Mesendoderm (in vitro differentiated cells): Measurements from ENCODE around the gene ELANE.

Experiments used
- DNase-seq: peaks from one replicate; pipeline ENCODE4 v3.0.0; 2013
- H2AK5ac ChIP-seq: 2 replicates; pipeline ENCODE4 v1.6.1; 2013; ENCODE audit warnings: low read length, inconsistent platforms
- H2BK120ac ChIP-seq: 2 replicates; pipeline ENCODE4 v1.6.1; 2013; ENCODE audit warnings: low read depth, mild to moderate bottlenecking, low read length, moderate library complexity, mixed read lengths
- H2BK15ac ChIP-seq: replicated peaks from 2 replicates; pipeline ENCODE4 v1.6.1; 2013; ENCODE audit warnings: low read depth, mild to moderate bottlenecking, moderate library complexity
- H2BK5ac ChIP-seq: 2 replicates; pipeline ENCODE4 v1.6.1; 2013; ENCODE audit warnings: low read length, inconsistent platforms
- H3K18ac ChIP-seq: 2 replicates; pipeline ENCODE4 v1.6.1; 2013; ENCODE audit warnings: mild to moderate bottlenecking, low read length, mixed read lengths
- H3K23ac ChIP-seq: one replicate; pipeline ENCODE4 v1.6.1; 2013; ENCODE audit warnings: low read length
- H3K27ac ChIP-seq: 2 replicates; pipeline ENCODE4 v1.5.1; 2013; ENCODE audit warnings: low read depth, mild to moderate bottlenecking, inconsistent platforms, low read length, moderate library complexity
- H3K27me3 ChIP-seq: 2 replicates; pipeline ENCODE4 v1.6.1; 2013; ENCODE audit warnings: low read length, control low read depth, mild to moderate bottlenecking, inconsistent platforms; ENCODE audit not compliant: insufficient read depth, poor library complexity
- H3K36me3 ChIP-seq: 2 replicates; pipeline ENCODE4 v1.6.1; 2013; ENCODE audit warnings: low read length, inconsistent platforms; ENCODE audit not compliant: control insufficient read depth, insufficient read depth
- H3K4ac ChIP-seq: one replicate; pipeline ENCODE4 v1.6.1; 2013; ENCODE audit warnings: low read depth, mild to moderate bottlenecking, low read length, moderate library complexity
- H3K4me1 ChIP-seq: 2 replicates; pipeline ENCODE4 v1.6.1; 2013; ENCODE audit warnings: low read depth, low read length, inconsistent platforms; ENCODE audit not compliant: control insufficient read depth
- H3K4me2 ChIP-seq: 2 replicates; pipeline ENCODE4 v1.6.1; 2013; ENCODE audit warnings: low read length
- H3K4me3 ChIP-seq: 2 replicates; pipeline ENCODE4 v1.5.1; 2013; ENCODE audit warnings: mild to moderate bottlenecking, low read length
- H3K56ac ChIP-seq: one replicate; pipeline ENCODE4 v1.6.1; 2013; ENCODE audit warnings: low read length
- H3K79me1 ChIP-seq: 2 replicates; pipeline ENCODE4 v1.6.1; 2013; ENCODE audit warnings: low read length, inconsistent platforms
- H3K79me2 ChIP-seq: 2 replicates; pipeline ENCODE4 v1.6.1; 2013; ENCODE audit warnings: mild to moderate bottlenecking, low read length; ENCODE audit not compliant: control insufficient read depth, insufficient read depth
- H3K9ac ChIP-seq: 2 replicates; pipeline ENCODE4 v1.6.1; 2013; ENCODE audit warnings: low read length, inconsistent platforms
- H4K5ac ChIP-seq: one replicate; pipeline ENCODE4 v1.6.1; 2013; ENCODE audit warnings: low read length
- H4K8ac ChIP-seq: one replicate; pipeline ENCODE4 v1.6.1; 2013; ENCODE audit warnings: low read depth, mild to moderate bottlenecking, control low read depth, low read length, moderate library complexity
- WGBS: extraction: QIAGEN DNeasy Blood & Tissue Kit; methylation state at CpG from one replicate; pipeline ENCODE4 v1.1.7; 2013; ENCODE audit warnings: low lambda C conversion rate, missing lambda C conversion rate; ENCODE audit not compliant: insufficient coverage; ENCODE audit errors: extremely low coverage; 5-methylcytosine and 5-hydroxymethylcytosine counted together

Gene ELANE

GRCh38 chr19:897442-898039, 45.4 kb downstream of the ELANE start:
- Histone ChIP-seq H2AK5ac (no peak overlapping the region), H3K27ac (no peak overlapping the region), H3K18ac (no peak overlapping the region), H3K79me1 (no peaks in the 10 kb centered on the region), H3K36me3 (no peaks in the 10 kb centered on the region), H3K9ac (no peak overlapping the region), H4K8ac (no peak overlapping the region), H3K4ac (no peak overlapping the region), H2BK5ac (no peak overlapping the region), H3K27me3 (no peaks in the 10 kb centered on the region), H2BK15ac (no peak overlapping the region), H3K4me3 (no peak overlapping the region), H3K56ac (no peak overlapping the region), H4K5ac (no peak overlapping the region), H3K79me2 (no peaks in the 10 kb centered on the region), H3K4me1 (no peaks in the 10 kb centered on the region), H3K4me2 (no peak overlapping the region), H2BK120ac (no peak overlapping the region), H3K23ac (no peak overlapping the region)
- no peak for DNase-seq
- WGBS: no CpG with 5 or more reads among the region's 26 CpGs

GRCh38 chr19:898663-899062, 46.6 kb downstream of the ELANE start:
- H2BK15ac ChIP-seq: no peak overlapping the region
- no peak overlapping the region for H3K9ac ChIP-seq
- H3K4me2 ChIP-seq: no peak overlapping the region
- no peak overlapping the region for H3K56ac ChIP-seq
- H3K23ac ChIP-seq: no peak overlapping the region
- no peak overlapping the region for H2AK5ac ChIP-seq
- no peak overlapping the region for H3K27ac ChIP-seq
- H3K4me3 ChIP-seq: no peak overlapping the region
- H2BK5ac ChIP-seq: no peak overlapping the region
- WGBS: no CpG with 5 or more reads among the region's 20 CpGs
- H4K8ac ChIP-seq: no peak overlapping the region
- DNase-seq: no peak
- H3K79me2 ChIP-seq: no peaks in the 10 kb centered on the region
- H3K36me3 ChIP-seq: no peaks in the 10 kb centered on the region
- no peak overlapping the region for H2BK120ac ChIP-seq
- H3K18ac ChIP-seq: no peak overlapping the region
- H3K4me1 ChIP-seq: no peaks in the 10 kb centered on the region
- H4K5ac ChIP-seq: no peak overlapping the region
- no peaks in the 10 kb centered on the region for H3K79me1 ChIP-seq
- no peak overlapping the region for H3K4ac ChIP-seq
- H3K27me3 ChIP-seq: no peaks in the 10 kb centered on the region

GRCh38 chr19:899336-900042, 47.4 kb downstream of the ELANE start:
- Histone ChIP-seq H3K4me1 (no peaks in the 10 kb centered on the region), H3K79me1 (peaks cover 2% of the 10 kb centered on the region), H2AK5ac (no peak overlapping the region), H3K27me3 (no peaks in the 10 kb centered on the region), H3K27ac (no peak overlapping the region), H4K8ac (no peak overlapping the region), H3K56ac (no peak overlapping the region), H3K23ac (no peak overlapping the region), H3K4me3 (no peak overlapping the region), H3K79me2 (peaks cover 2% of the 10 kb centered on the region), H3K9ac (no peak overlapping the region), H3K4me2 (no peak overlapping the region), H2BK120ac (no peak overlapping the region), H2BK15ac (no peak overlapping the region), H2BK5ac (no peak overlapping the region), H3K36me3 (no peaks in the 10 kb centered on the region), H4K5ac (no peak overlapping the region), H3K4ac (no peak overlapping the region), H3K18ac (no peak overlapping the region)
- WGBS: no CpG with 5 or more reads among the region's 32 CpGs
- no peak for DNase-seq

DNA sequence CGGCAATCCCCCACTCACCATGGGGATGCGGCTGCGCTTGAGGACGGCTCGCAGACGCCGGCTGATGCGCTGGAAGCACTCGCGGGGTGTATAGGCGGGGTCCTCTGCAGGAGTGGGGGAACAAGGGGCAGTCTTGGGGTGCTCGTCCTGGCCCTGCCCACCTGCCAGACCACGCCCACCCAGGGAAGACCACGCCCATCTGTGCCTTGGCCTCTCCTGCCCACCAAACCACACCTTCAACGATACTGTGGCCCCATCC, 47.9 kb downstream of the ELANE start:
- Histone ChIP-seq H2BK5ac (no peak overlapping the region), H4K8ac (no peak overlapping the region), H3K36me3 (no peaks in the 10 kb centered on the region), H3K27me3 (no peaks in the 10 kb centered on the region), H2AK5ac (no peak overlapping the region), H3K18ac (no peak overlapping the region), H3K4me3 (no peak overlapping the region), H3K56ac (no peak overlapping the region), H2BK15ac (no peak overlapping the region), H3K4me1 (no peaks in the 10 kb centered on the region), H3K79me1 (peaks cover 2% of the 10 kb centered on the region), H3K27ac (no peak overlapping the region), H2BK120ac (no peak overlapping the region), H3K4ac (no peak overlapping the region), H3K4me2 (no peak overlapping the region), H3K23ac (no peak overlapping the region), H3K79me2 (peaks cover 2% of the 10 kb centered on the region), H3K9ac (no peak overlapping the region), H4K5ac (no peak overlapping the region)
- no peak for DNase-seq
- no CpG with 5 or more reads among the region's 15 CpGs for WGBS

- no peak overlapping the region for H3K4ac ChIP-seq
- peaks cover 2% of the 10 kb centered on the region for H3K79me2 ChIP-seq
- H3K4me1 ChIP-seq: no peaks in the 10 kb centered on the region
- no peak overlapping the region for H2BK15ac ChIP-seq
- peak; percentile 59 for DNase-seq
- H4K5ac ChIP-seq: no peak overlapping the region
- no peak overlapping the region for H3K18ac ChIP-seq
- H3K23ac ChIP-seq: no peak overlapping the region
- H3K79me1 ChIP-seq: peaks cover 2% of the 10 kb centered on the region
- no peak overlapping the region for H3K9ac ChIP-seq
- H4K8ac ChIP-seq: no peak overlapping the region
- WGBS: no CpG with 5 or more reads among the region's 30 CpGs
- H3K27me3 ChIP-seq: no peaks in the 10 kb centered on the region
- H3K4me2 ChIP-seq: no peak overlapping the region
- no peak overlapping the region for H3K4me3 ChIP-seq
- no peak overlapping the region for H2AK5ac ChIP-seq
- H2BK5ac ChIP-seq: no peak overlapping the region
- H3K36me3 ChIP-seq: no peaks in the 10 kb centered on the region
- H3K27ac ChIP-seq: no peak overlapping the region
- no peak overlapping the region for H2BK120ac ChIP-seq
- no peak overlapping the region for H3K56ac ChIP-seq
Measured at GRCh38 chr19:900302-901111, 48.4 kb downstream of the ELANE start.
